Nephron progenitor cell (in vitro differentiated cells): ENCODE data around the gene CSPG4.
"Not testable (repeated sequence)": the region's sequence is repeated elsewhere in the genome, so short reads cannot be mapped to it uniquely, and the experiment has no call there.

Experiments
- DNase-seq: peaks from one replicate; pipeline ENCODE4 v3.0.0; 2021
- H3K27ac Mint-ChIP-seq: 2 replicates; pipeline ENCODE4 v1.8.0; 2021; ENCODE audit warnings: mild to moderate bottlenecking, moderate library complexity, mixed read lengths
- H3K27me3 Mint-ChIP-seq: 2 replicates; pipeline ENCODE4 v1.8.0; 2021; ENCODE audit warnings: mild to moderate bottlenecking, low read depth, mixed read lengths; ENCODE audit not compliant: poor library complexity
- H3K36me3 Mint-ChIP-seq: 2 replicates; pipeline ENCODE4 v1.8.0; 2021; ENCODE audit warnings: low read depth, mixed read lengths
- H3K4me1 Mint-ChIP-seq: 2 replicates; pipeline ENCODE4 v1.8.0; 2021; ENCODE audit warnings: mixed read lengths
- H3K4me3 Mint-ChIP-seq: 2 replicates; pipeline ENCODE4 v1.8.0; 2021; ENCODE audit warnings: mild to moderate bottlenecking, moderate library complexity, mixed read lengths
- H3K9me3 Mint-ChIP-seq: 2 replicates; pipeline ENCODE4 v1.8.0; 2021; ENCODE audit warnings: mild to moderate bottlenecking, moderate library complexity, mixed read lengths
- TF ChIP-seq, protein P1 (sequence below): fragments of 200-600 bp; sonication (generic); IDR thresholded peaks from 2 replicates; pipeline ENCODE4 v1.5.0; 2021; ENCODE audit warnings: antibody characterized with exemption

CSPG4 gene

DNA sequence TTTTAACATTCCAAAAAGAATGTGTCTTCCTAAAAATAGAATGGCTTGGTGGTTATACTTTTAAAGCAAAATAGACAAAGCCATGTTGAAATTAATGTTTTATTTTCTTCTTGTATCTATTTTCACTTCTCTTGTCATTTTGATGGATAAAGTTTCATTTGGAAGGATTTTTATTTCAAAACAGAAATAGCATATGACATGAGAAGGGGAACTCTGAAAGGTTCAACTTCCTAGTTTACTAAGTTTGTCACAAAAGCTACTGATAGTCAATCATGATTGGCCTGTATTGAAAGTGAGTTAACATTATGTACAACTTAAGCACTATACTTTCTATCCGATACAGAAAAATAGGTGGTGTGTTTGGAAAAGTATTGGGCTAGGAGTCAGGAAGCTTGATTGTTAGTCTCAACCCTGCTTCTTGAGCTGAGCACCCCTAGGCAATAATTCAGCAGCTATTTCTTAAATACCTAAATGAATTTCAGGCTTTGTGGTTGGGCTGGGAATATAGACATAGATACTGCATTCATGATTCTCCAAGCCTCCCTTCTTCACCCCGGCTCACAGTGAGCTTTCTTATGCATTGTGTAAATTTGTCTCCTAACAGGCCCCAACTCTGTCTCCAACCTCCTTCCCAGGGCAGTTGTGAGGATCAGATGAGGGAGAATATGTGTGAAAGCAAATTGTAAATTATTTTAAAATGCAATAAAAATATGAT, 46.9 kb upstream of the CSPG4 start:
- DNase-seq = no peak
- TF ChIP-seq, protein P1, sequence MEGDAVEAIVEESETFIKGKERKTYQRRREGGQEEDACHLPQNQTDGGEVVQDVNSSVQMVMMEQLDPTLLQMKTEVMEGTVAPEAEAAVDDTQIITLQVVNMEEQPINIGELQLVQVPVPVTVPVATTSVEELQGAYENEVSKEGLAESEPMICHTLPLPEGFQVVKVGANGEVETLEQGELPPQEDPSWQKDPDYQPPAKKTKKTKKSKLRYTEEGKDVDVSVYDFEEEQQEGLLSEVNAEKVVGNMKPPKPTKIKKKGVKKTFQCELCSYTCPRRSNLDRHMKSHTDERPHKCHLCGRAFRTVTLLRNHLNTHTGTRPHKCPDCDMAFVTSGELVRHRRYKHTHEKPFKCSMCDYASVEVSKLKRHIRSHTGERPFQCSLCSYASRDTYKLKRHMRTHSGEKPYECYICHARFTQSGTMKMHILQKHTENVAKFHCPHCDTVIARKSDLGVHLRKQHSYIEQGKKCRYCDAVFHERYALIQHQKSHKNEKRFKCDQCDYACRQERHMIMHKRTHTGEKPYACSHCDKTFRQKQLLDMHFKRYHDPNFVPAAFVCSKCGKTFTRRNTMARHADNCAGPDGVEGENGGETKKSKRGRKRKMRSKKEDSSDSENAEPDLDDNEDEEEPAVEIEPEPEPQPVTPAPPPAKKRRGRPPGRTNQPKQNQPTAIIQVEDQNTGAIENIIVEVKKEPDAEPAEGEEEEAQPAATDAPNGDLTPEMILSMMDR = no peak
- Mint-ChIP-seq H3K9me3 (no peaks in the 10 kb centered on the region), H3K27me3 (peaks cover 13% of the 10 kb centered on the region), H3K36me3 (no peaks in the 10 kb centered on the region), H3K4me1 (peaks cover 30% of the 10 kb centered on the region), H3K27ac (no peak overlapping the region), H3K4me3 (peak overlapping the region; percentile 84)

DNA sequence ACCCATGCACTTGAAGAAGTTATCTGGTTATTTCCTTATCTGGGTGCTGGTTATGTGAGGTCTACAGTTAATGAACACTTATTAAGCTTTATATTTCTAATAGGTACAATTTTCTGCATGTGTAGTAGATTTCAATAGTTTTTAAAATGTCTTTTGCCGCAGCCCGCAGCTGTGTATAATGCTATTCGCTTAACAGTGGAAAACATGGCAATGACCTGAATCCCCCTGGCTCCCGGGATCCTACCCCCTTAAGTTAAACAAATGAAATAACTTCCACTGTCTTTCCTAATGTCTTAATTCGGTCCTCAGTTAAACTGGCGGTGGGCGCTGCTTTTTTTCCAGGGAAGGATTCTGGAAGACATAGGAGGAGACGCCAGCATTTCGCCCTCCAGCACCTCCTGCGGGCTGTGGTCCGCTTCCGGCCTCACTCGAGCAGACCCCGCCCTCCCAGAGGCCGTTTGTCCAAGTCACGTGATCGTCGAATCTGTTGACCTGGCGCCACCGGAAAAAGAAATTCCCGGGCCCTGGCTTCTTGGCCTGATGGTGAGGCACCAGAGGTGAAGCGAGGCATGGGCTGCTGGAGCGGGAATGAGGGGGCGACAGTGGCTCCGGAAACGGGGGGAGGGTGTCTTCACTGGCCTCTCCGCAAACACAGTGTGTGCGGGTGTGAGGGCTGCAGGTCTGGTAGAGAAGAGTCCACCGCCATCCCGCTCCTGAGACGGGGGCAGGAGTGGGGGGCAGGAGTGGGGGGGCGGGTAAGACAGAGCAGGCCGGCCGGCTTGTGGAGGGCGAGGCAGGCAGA, 45.6 kb upstream of the CSPG4 start:
- peaks cover 33% of the 10 kb centered on the region for H3K4me1 Mint-ChIP-seq
- peaks cover 8% of the 10 kb centered on the region for H3K27me3 Mint-ChIP-seq
- TF ChIP-seq, protein P1 = no peak
- peak overlapping the region; percentile 84 for H3K4me3 Mint-ChIP-seq
- peak; percentile 84 for DNase-seq
- no peaks in the 10 kb centered on the region for H3K9me3 Mint-ChIP-seq
- peak overlapping the region; percentile 86 for H3K27ac Mint-ChIP-seq
- H3K36me3 Mint-ChIP-seq = no peaks in the 10 kb centered on the region

DNA sequence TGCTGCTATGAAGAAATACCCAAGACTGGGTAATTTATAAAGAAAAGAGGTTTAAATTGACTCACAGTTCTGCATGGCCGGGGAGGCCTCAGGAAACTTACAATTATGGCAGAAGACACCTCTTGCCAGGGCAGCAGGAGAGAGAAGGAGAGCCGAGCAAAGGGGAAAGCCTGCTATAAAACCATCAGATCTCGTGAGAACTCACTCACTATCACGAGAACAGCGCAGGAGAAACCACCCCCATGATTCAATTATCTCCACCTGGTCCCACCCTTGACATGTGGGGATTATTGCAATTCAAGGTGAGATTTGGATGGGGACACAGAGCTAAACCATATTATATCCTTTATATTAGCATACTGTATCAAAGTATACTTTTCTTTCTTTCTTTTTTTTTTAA, 42.2 kb upstream of the CSPG4 start:
- peaks cover 14% of the 10 kb centered on the region for H3K27me3 Mint-ChIP-seq
- peaks cover 33% of the 10 kb centered on the region for H3K4me1 Mint-ChIP-seq
- not testable (repeated sequence) for H3K36me3 Mint-ChIP-seq, DNase-seq, H3K4me3 Mint-ChIP-seq, H3K27ac Mint-ChIP-seq, H3K9me3 Mint-ChIP-seq

DNA sequence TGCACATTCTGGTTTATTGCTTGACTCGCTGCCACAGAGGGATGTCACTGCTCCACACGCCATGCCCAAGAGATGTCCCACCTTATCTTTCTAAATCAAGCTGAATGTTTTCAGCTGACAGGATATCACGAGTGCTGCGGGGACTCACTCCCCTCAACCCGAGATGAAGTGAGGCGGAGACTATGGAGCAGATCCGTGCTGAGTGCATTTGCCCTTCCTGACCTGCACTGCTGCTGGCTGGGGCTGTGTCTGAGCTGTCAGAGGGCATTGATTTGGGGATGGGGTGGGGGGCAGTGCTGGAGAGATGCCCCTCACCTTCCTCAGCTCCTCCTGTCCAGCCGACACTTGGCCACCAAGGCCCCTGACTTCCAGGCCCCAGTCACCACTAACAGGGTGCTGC, 40.5 kb upstream of the CSPG4 start:
- TF ChIP-seq, protein P1 = no peak
- Mint-ChIP-seq H3K36me3 (no peaks in the 10 kb centered on the region), H3K9me3 (no peaks in the 10 kb centered on the region), H3K4me1 (peaks cover 17% of the 10 kb centered on the region), H3K27ac (no peak overlapping the region), H3K27me3 (peaks cover 8% of the 10 kb centered on the region), H3K4me3 (no peak overlapping the region)
- DNase-seq = no peak

DNA sequence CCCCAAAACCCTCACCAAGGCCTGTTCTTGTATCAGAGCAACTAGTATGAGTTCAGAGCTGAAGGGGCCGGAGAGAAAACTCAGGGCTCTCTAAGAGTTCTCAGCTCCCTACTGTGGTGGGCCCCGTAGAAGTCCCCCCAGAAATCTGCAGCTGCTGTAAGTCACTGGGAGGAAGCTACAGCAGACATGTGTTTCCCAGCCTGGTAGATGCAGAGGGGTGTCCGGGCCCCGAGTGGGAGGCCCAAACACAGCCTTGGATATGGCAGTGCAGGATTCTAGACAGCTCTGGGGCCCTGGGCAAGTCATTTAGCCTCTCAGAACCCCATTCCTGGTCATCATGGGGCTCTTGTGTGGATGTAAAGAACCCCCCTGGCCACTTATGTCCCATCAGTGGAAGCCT, 39.2 kb upstream of the CSPG4 start:
- H3K4me1 Mint-ChIP-seq = peaks cover 9% of the 10 kb centered on the region
- no peak overlapping the region for H3K4me3 Mint-ChIP-seq
- H3K9me3 Mint-ChIP-seq = no peaks in the 10 kb centered on the region
- H3K27ac Mint-ChIP-seq = no peak overlapping the region
- DNase-seq = no peak
- H3K27me3 Mint-ChIP-seq = peaks cover 7% of the 10 kb centered on the region
- H3K36me3 Mint-ChIP-seq = no peaks in the 10 kb centered on the region
- TF ChIP-seq, protein P1 = no peak

DNA sequence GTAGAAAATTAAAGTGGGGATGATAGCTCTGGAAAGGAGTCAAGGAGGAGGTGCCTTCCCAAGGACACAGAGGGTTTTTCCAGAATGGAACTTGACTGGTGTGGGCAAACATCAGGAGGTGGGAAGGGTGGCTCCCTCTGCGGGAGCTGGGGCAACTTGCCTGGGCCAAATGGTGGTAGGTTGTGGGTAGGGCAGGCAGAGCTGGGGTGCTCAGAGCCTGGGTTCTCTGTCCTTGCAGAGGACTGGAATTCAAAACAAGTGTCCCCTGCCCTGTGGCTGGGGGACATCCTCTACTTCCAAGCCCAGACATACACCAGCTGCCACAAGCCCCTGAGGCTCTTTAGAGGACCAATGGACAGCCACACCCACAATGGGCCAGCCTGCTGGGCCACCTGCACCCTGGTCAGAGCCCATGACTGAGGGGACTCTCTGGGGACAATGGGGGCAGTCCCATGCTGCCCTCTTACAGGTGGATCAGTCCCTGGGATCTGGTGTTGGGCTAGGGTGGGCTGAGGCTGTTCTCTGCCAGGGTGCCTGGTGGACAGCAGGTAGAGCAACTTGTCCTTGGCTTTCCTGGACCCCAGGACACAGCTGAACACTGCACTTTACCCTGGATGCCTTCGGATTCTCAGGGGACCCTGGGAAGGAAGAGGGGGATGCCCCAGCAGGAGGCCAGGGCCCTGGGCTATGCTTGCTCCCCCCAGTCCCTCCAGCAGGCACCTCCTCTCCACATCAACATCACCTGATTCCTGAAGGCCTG, 38.6 kb upstream of the CSPG4 start:
- DNase-seq = no peak
- Mint-ChIP-seq H3K9me3 (no peaks in the 10 kb centered on the region), H3K4me1 (peaks cover 9% of the 10 kb centered on the region), H3K27me3 (peaks cover 7% of the 10 kb centered on the region), H3K27ac (no peak overlapping the region), H3K36me3 (no peaks in the 10 kb centered on the region), H3K4me3 (no peak overlapping the region)
- TF ChIP-seq, protein P1 = no peak
